Mesendoderm (in vitro differentiated cells): Measurements from ENCODE around the gene SPP1.
"Not testable (repeated sequence)": the region's sequence is repeated elsewhere in the genome, so short reads cannot be mapped to it uniquely, and the experiment has no call there.

Experiments
- DNase-seq: peaks from one replicate; pipeline ENCODE4 v3.0.0; 2013
- H2AK5ac ChIP-seq: 2 replicates; pipeline ENCODE4 v1.6.1; 2013; ENCODE audit warnings: low read length, inconsistent platforms
- H2BK120ac ChIP-seq: 2 replicates; pipeline ENCODE4 v1.6.1; 2013; ENCODE audit warnings: low read depth, mild to moderate bottlenecking, low read length, moderate library complexity, mixed read lengths
- H2BK15ac ChIP-seq: replicated peaks from 2 replicates; pipeline ENCODE4 v1.6.1; 2013; ENCODE audit warnings: low read depth, mild to moderate bottlenecking, moderate library complexity
- H2BK5ac ChIP-seq: 2 replicates; pipeline ENCODE4 v1.6.1; 2013; ENCODE audit warnings: low read length, inconsistent platforms
- H3K18ac ChIP-seq: 2 replicates; pipeline ENCODE4 v1.6.1; 2013; ENCODE audit warnings: mild to moderate bottlenecking, low read length, mixed read lengths
- H3K23ac ChIP-seq: one replicate; pipeline ENCODE4 v1.6.1; 2013; ENCODE audit warnings: low read length
- H3K27ac ChIP-seq: 2 replicates; pipeline ENCODE4 v1.5.1; 2013; ENCODE audit warnings: low read depth, mild to moderate bottlenecking, inconsistent platforms, low read length, moderate library complexity
- H3K27me3 ChIP-seq: 2 replicates; pipeline ENCODE4 v1.6.1; 2013; ENCODE audit warnings: low read length, control low read depth, mild to moderate bottlenecking, inconsistent platforms; ENCODE audit not compliant: insufficient read depth, poor library complexity
- H3K36me3 ChIP-seq: 2 replicates; pipeline ENCODE4 v1.6.1; 2013; ENCODE audit warnings: low read length, inconsistent platforms; ENCODE audit not compliant: control insufficient read depth, insufficient read depth
- H3K4ac ChIP-seq: one replicate; pipeline ENCODE4 v1.6.1; 2013; ENCODE audit warnings: low read depth, mild to moderate bottlenecking, low read length, moderate library complexity
- H3K4me1 ChIP-seq: 2 replicates; pipeline ENCODE4 v1.6.1; 2013; ENCODE audit warnings: low read depth, low read length, inconsistent platforms; ENCODE audit not compliant: control insufficient read depth
- H3K4me2 ChIP-seq: 2 replicates; pipeline ENCODE4 v1.6.1; 2013; ENCODE audit warnings: low read length
- H3K4me3 ChIP-seq: 2 replicates; pipeline ENCODE4 v1.5.1; 2013; ENCODE audit warnings: mild to moderate bottlenecking, low read length
- H3K56ac ChIP-seq: one replicate; pipeline ENCODE4 v1.6.1; 2013; ENCODE audit warnings: low read length
- H3K79me1 ChIP-seq: 2 replicates; pipeline ENCODE4 v1.6.1; 2013; ENCODE audit warnings: low read length, inconsistent platforms
- H3K79me2 ChIP-seq: 2 replicates; pipeline ENCODE4 v1.6.1; 2013; ENCODE audit warnings: mild to moderate bottlenecking, low read length; ENCODE audit not compliant: control insufficient read depth, insufficient read depth
- H3K9ac ChIP-seq: 2 replicates; pipeline ENCODE4 v1.6.1; 2013; ENCODE audit warnings: low read length, inconsistent platforms
- H4K5ac ChIP-seq: one replicate; pipeline ENCODE4 v1.6.1; 2013; ENCODE audit warnings: low read length
- H4K8ac ChIP-seq: one replicate; pipeline ENCODE4 v1.6.1; 2013; ENCODE audit warnings: low read depth, mild to moderate bottlenecking, control low read depth, low read length, moderate library complexity
- WGBS: extraction: QIAGEN DNeasy Blood & Tissue Kit; methylation state at CpG from one replicate; pipeline ENCODE4 v1.1.7; 2013; ENCODE audit warnings: low lambda C conversion rate, missing lambda C conversion rate; ENCODE audit not compliant: insufficient coverage; ENCODE audit errors: extremely low coverage; 5-methylcytosine and 5-hydroxymethylcytosine counted together

SPP1 gene

GRCh38 chr4:87985097-87985886 is 9.8 kb downstream of the SPP1 start:
- no CpG with 5 or more reads among the region's 1 CpG for WGBS
- H3K18ac ChIP-seq, result no peak overlapping the region
- H3K4me1 ChIP-seq, result no peaks in the 10 kb centered on the region
- H3K56ac ChIP-seq, result no peak overlapping the region
- H3K4ac ChIP-seq, result no peak overlapping the region
- no peak overlapping the region for H4K8ac ChIP-seq
- H3K23ac ChIP-seq, result no peak overlapping the region
- H3K4me3 ChIP-seq, result no peak overlapping the region
- H2BK15ac ChIP-seq, result no peak overlapping the region
- peaks cover 2% of the 10 kb centered on the region for H3K27me3 ChIP-seq
- H3K36me3 ChIP-seq, result no peaks in the 10 kb centered on the region
- peak; percentile 86 for DNase-seq
- H4K5ac ChIP-seq, result no peak overlapping the region
- no peak overlapping the region for H2BK120ac ChIP-seq
- no peak overlapping the region for H3K4me2 ChIP-seq
- no peaks in the 10 kb centered on the region for H3K79me1 ChIP-seq
- no peak overlapping the region for H3K27ac ChIP-seq
- no peak overlapping the region for H3K9ac ChIP-seq
- H2BK5ac ChIP-seq, result no peak overlapping the region
- no peaks in the 10 kb centered on the region for H3K79me2 ChIP-seq
- H2AK5ac ChIP-seq, result no peak overlapping the region

DNA sequence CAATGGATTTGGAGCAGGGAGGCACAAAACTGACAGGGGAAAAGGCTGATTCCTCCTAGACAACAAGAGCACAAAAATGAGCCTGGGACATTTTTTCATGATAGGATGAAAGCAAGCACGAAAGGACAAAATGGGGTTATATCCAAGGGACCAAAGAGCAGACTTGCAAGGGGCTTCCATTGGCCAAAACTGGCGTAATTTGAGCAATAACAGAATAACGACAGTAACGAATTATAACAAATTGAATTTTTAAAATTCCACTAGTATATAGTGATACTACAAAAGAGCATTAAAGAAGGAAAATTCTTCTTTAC is 10.3 kb downstream of the SPP1 start:
- no peak overlapping the region for H3K4me2 ChIP-seq
- no CpG with 5 or more reads among the region's 4 CpGs for WGBS
- no peaks in the 10 kb centered on the region for H3K79me2 ChIP-seq
- no peak overlapping the region for H3K27ac ChIP-seq
- H3K9ac ChIP-seq, result no peak overlapping the region
- no peaks in the 10 kb centered on the region for H3K36me3 ChIP-seq
- no peak for DNase-seq
- H3K23ac ChIP-seq, result no peak overlapping the region
- H3K4me3 ChIP-seq, result no peak overlapping the region
- H3K4me1 ChIP-seq, result no peaks in the 10 kb centered on the region
- H3K27me3 ChIP-seq, result peaks cover 2% of the 10 kb centered on the region
- H3K18ac ChIP-seq, result no peak overlapping the region
- H2BK5ac ChIP-seq, result no peak overlapping the region
- H4K8ac ChIP-seq, result no peak overlapping the region
- H3K4ac ChIP-seq, result no peak overlapping the region
- H2AK5ac ChIP-seq, result no peak overlapping the region
- H3K56ac ChIP-seq, result no peak overlapping the region
- no peak overlapping the region for H2BK15ac ChIP-seq
- no peaks in the 10 kb centered on the region for H3K79me1 ChIP-seq
- H4K5ac ChIP-seq, result no peak overlapping the region
- H2BK120ac ChIP-seq, result no peak overlapping the region

GRCh38 chr4:87986508-87986907 is 11.0 kb downstream of the SPP1 start:
- H3K4me3 ChIP-seq, result no peak overlapping the region
- no peaks in the 10 kb centered on the region for H3K79me1 ChIP-seq
- WGBS, result no CpG with 5 or more reads among the region's 9 CpGs
- no peaks in the 10 kb centered on the region for H3K4me1 ChIP-seq
- H3K4ac ChIP-seq, result no peak overlapping the region
- H2BK5ac ChIP-seq, result no peak overlapping the region
- H3K27me3 ChIP-seq, result peaks cover 2% of the 10 kb centered on the region
- no peak overlapping the region for H4K5ac ChIP-seq
- no peak for DNase-seq
- no peaks in the 10 kb centered on the region for H3K79me2 ChIP-seq
- H3K9ac ChIP-seq, result no peak overlapping the region
- H3K23ac ChIP-seq, result no peak overlapping the region
- no peak overlapping the region for H4K8ac ChIP-seq
- no peak overlapping the region for H3K18ac ChIP-seq
- no peak overlapping the region for H2BK120ac ChIP-seq
- H3K27ac ChIP-seq, result no peak overlapping the region
- no peak overlapping the region for H3K4me2 ChIP-seq
- no peaks in the 10 kb centered on the region for H3K36me3 ChIP-seq
- no peak overlapping the region for H2BK15ac ChIP-seq
- no peak overlapping the region for H2AK5ac ChIP-seq
- no peak overlapping the region for H3K56ac ChIP-seq

- Histone ChIP-seq H4K8ac (no peak overlapping the region), H3K23ac (no peak overlapping the region), H4K5ac (no peak overlapping the region), H3K27me3 (peaks cover 2% of the 10 kb centered on the region), H3K9ac (no peak overlapping the region), H2BK5ac (no peak overlapping the region), H3K56ac (no peak overlapping the region), H3K4me3 (no peak overlapping the region), H2BK120ac (no peak overlapping the region), H2BK15ac (no peak overlapping the region), H3K4ac (no peak overlapping the region), H3K18ac (no peak overlapping the region), H3K4me2 (no peak overlapping the region), H3K4me1 (no peaks in the 10 kb centered on the region), H2AK5ac (no peak overlapping the region), H3K27ac (no peak overlapping the region), H3K36me3 (no peaks in the 10 kb centered on the region), H3K79me1 (no peaks in the 10 kb centered on the region), H3K79me2 (no peaks in the 10 kb centered on the region)
- DNase-seq, result no peak
- WGBS, result no CpG with 5 or more reads among the region's 4 CpGs
Measured at GRCh38 chr4:87989765-87990164, 14.3 kb downstream of the SPP1 start.

GRCh38 chr4:87995435-87995834 is 19.9 kb downstream of the SPP1 start:
- DNase-seq, result no peak
- Histone ChIP-seq H3K4me1 (no peaks in the 10 kb centered on the region), H4K5ac (no peak overlapping the region), H2AK5ac (no peak overlapping the region), H3K79me2 (no peaks in the 10 kb centered on the region), H3K9ac (no peak overlapping the region), H3K56ac (no peak overlapping the region), H3K4ac (no peak overlapping the region), H3K23ac (no peak overlapping the region), H3K18ac (no peak overlapping the region), H2BK120ac (no peak overlapping the region), H3K4me2 (no peak overlapping the region), H4K8ac (no peak overlapping the region), H2BK15ac (no peak overlapping the region), H3K79me1 (no peaks in the 10 kb centered on the region), H3K27me3 (no peaks in the 10 kb centered on the region), H3K36me3 (no peaks in the 10 kb centered on the region), H3K27ac (no peak overlapping the region), H2BK5ac (no peak overlapping the region), H3K4me3 (no peak overlapping the region)
- no CpG with 5 or more reads among the region's 3 CpGs for WGBS

DNA sequence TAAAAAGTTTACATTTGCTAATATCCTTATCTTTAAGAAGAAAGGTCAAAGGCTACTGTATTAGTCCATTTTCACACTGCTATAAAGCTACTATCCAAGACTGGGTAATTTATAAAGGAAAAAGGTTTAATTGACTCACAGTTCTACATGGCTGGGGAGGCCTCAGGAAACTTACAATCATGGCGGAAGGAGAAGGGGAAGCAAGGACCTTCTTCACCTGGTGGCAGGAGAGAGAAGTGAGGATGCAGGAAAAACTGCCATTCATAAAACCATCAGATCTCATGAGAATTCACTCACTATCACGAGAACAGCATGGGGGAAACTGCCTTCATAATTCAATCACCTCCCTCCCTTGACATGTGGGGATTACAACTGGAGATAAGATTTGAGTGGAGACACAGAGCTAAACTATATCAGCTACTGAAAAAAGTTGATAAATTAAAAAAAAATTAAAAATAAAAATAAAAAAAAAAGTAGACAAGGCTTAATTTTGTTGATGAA is 23.7 kb downstream of the SPP1 start:
- not testable (repeated sequence) for H2BK5ac ChIP-seq
- WGBS, result no CpG with 5 or more reads among the region's 2 CpGs

More for the DNA sequence above, 23.7 kb downstream of the SPP1 start:
- peak; percentile 66 for DNase-seq
- H4K5ac ChIP-seq, H3K79me2 ChIP-seq, H3K4me3 ChIP-seq, H2AK5ac ChIP-seq, H3K79me1 ChIP-seq, H3K23ac ChIP-seq, H3K27ac ChIP-seq, H3K4me1 ChIP-seq, H3K18ac ChIP-seq, H3K4ac ChIP-seq, H3K27me3 ChIP-seq, H3K36me3 ChIP-seq, H3K4me2 ChIP-seq, H3K9ac ChIP-seq, H3K56ac ChIP-seq, H2BK120ac ChIP-seq, H4K8ac ChIP-seq, H2BK15ac ChIP-seq: not testable (repeated sequence)
